ENCODE measurements around the gene GRID1.

The GRID1 gene

GRCh38 chr10:86060386-86061277 is 306.0 kb downstream of the GRID1 start:
- no peaks in the 10 kb centered on the region for H4K20me1 ChIP-seq (ENCODE audit: insufficient read depth, low read length)
- H3K9me3 ChIP-seq (ENCODE audit: low read length) = no peaks in the 10 kb centered on the region
- H3K27ac ChIP-seq (ENCODE audit: low read depth, low read length, poor library complexity, severe bottlenecking) = no peak overlapping the region
- no peak overlapping the region for H3K4me3 ChIP-seq (ENCODE audit: low read depth, low read length, poor library complexity, severe bottlenecking)
- H3F3A ChIP-seq (ENCODE audit: insufficient read depth, low read length) = no peaks in the 10 kb centered on the region
- H2AFZ ChIP-seq (ENCODE audit: low read length) = no peak overlapping the region
- no peaks in the 10 kb centered on the region for H3K79me2 ChIP-seq (ENCODE audit: insufficient read depth, low read length)
- H3K27me3 ChIP-seq (ENCODE audit: insufficient read depth, low read length) = no peaks in the 10 kb centered on the region
- H3K4me2 ChIP-seq (ENCODE audit: low read length) = no peak overlapping the region
- H3K4me1 ChIP-seq (ENCODE audit: insufficient read depth, low read length, severe bottlenecking) = no peaks in the 10 kb centered on the region
- no peak overlapping the region for H3K9ac ChIP-seq (ENCODE audit: low read length)
- no peaks in the 10 kb centered on the region for H3K36me3 ChIP-seq (ENCODE audit: insufficient read depth, low read length)
- H3K9me2 ChIP-seq (ENCODE audit: low read depth, low read length) = no peaks in the 10 kb centered on the region
- no peak for TF ChIP-seq EZH2 (IDR thresholded peaks at IDR 0.05; ENCODE audit: borderline replicate concordance, low read length)
- TF ChIP-seq, protein P1, sequence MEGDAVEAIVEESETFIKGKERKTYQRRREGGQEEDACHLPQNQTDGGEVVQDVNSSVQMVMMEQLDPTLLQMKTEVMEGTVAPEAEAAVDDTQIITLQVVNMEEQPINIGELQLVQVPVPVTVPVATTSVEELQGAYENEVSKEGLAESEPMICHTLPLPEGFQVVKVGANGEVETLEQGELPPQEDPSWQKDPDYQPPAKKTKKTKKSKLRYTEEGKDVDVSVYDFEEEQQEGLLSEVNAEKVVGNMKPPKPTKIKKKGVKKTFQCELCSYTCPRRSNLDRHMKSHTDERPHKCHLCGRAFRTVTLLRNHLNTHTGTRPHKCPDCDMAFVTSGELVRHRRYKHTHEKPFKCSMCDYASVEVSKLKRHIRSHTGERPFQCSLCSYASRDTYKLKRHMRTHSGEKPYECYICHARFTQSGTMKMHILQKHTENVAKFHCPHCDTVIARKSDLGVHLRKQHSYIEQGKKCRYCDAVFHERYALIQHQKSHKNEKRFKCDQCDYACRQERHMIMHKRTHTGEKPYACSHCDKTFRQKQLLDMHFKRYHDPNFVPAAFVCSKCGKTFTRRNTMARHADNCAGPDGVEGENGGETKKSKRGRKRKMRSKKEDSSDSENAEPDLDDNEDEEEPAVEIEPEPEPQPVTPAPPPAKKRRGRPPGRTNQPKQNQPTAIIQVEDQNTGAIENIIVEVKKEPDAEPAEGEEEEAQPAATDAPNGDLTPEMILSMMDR (IDR thresholded peaks at IDR 0.05; ENCODE audit: low read length) = no peak

GRCh38 chr10:86059892-86060291 is 306.7 kb downstream of the GRID1 start:
- H3K9me3 ChIP-seq (ENCODE audit: low read length) = no peaks in the 10 kb centered on the region
- H3F3A ChIP-seq (ENCODE audit: insufficient read depth, low read length) = no peaks in the 10 kb centered on the region
- no peak overlapping the region for H3K9ac ChIP-seq (ENCODE audit: low read length)
- no peaks in the 10 kb centered on the region for H4K20me1 ChIP-seq (ENCODE audit: insufficient read depth, low read length)
- H3K79me2 ChIP-seq (ENCODE audit: insufficient read depth, low read length) = no peaks in the 10 kb centered on the region
- no peak overlapping the region for H3K4me3 ChIP-seq (ENCODE audit: low read depth, low read length, poor library complexity, severe bottlenecking)
- H2AFZ ChIP-seq (ENCODE audit: low read length) = no peak overlapping the region
- no peaks in the 10 kb centered on the region for H3K36me3 ChIP-seq (ENCODE audit: insufficient read depth, low read length)
- H3K27me3 ChIP-seq (ENCODE audit: insufficient read depth, low read length) = no peaks in the 10 kb centered on the region
- H3K4me1 ChIP-seq (ENCODE audit: insufficient read depth, low read length, severe bottlenecking) = no peaks in the 10 kb centered on the region
- H3K4me2 ChIP-seq (ENCODE audit: low read length) = no peak overlapping the region
- no peak overlapping the region for H3K27ac ChIP-seq (ENCODE audit: low read depth, low read length, poor library complexity, severe bottlenecking)
- no peaks in the 10 kb centered on the region for H3K9me2 ChIP-seq (ENCODE audit: low read depth, low read length)
- TF ChIP-seq, protein P1 (IDR thresholded peaks at IDR 0.05; ENCODE audit: low read length) = no peak
- no peak for TF ChIP-seq EZH2 (IDR thresholded peaks at IDR 0.05; ENCODE audit: borderline replicate concordance, low read length)

- no peaks in the 10 kb centered on the region for H3K36me3 ChIP-seq (ENCODE audit: insufficient read depth, low read length)
- H3K4me3 ChIP-seq (ENCODE audit: low read depth, low read length, poor library complexity, severe bottlenecking) = no peak overlapping the region
- H4K20me1 ChIP-seq (ENCODE audit: insufficient read depth, low read length) = no peaks in the 10 kb centered on the region
- no peak overlapping the region for H2AFZ ChIP-seq (ENCODE audit: low read length)
- H3K9me2 ChIP-seq (ENCODE audit: low read depth, low read length) = no peaks in the 10 kb centered on the region
- H3F3A ChIP-seq (ENCODE audit: insufficient read depth, low read length) = no peaks in the 10 kb centered on the region
- H3K4me1 ChIP-seq (ENCODE audit: insufficient read depth, low read length, severe bottlenecking) = no peaks in the 10 kb centered on the region
- no peak overlapping the region for H3K9ac ChIP-seq (ENCODE audit: low read length)
- no peaks in the 10 kb centered on the region for H3K79me2 ChIP-seq (ENCODE audit: insufficient read depth, low read length)
- no peak overlapping the region for H3K4me2 ChIP-seq (ENCODE audit: low read length)
- H3K9me3 ChIP-seq (ENCODE audit: low read length) = no peaks in the 10 kb centered on the region
- no peak for TF ChIP-seq EZH2 (IDR thresholded peaks at IDR 0.05; ENCODE audit: borderline replicate concordance, low read length)
- TF ChIP-seq, protein P1 (IDR thresholded peaks at IDR 0.05; ENCODE audit: low read length) = no peak
- H3K27ac ChIP-seq (ENCODE audit: low read depth, low read length, poor library complexity, severe bottlenecking) = no peak overlapping the region
- H3K27me3 ChIP-seq (ENCODE audit: insufficient read depth, low read length) = no peaks in the 10 kb centered on the region
Observed at GRCh38 chr10:86058964-86059363, 307.6 kb downstream of the GRID1 start.
